ENCODE results near the gene FAM167B.
"Not testable (repeated sequence)": the region's sequence is repeated elsewhere in the genome, so short reads cannot be mapped to it uniquely, and the experiment has no call there.

The FAM167B gene

GRCh38 chr1:32256473-32257226, 9.6 kb downstream of the FAM167B start:
- H3K4me2 ChIP-seq (ENCODE audit: insufficient read depth, low read length), result no peak overlapping the region
- ATAC-seq (ENCODE audit: insufficient read depth, low read depth), result no peak
- H3K79me2 ChIP-seq (ENCODE audit: insufficient read depth, low read length), result peaks cover 97% of the 10 kb centered on the region

DNA sequence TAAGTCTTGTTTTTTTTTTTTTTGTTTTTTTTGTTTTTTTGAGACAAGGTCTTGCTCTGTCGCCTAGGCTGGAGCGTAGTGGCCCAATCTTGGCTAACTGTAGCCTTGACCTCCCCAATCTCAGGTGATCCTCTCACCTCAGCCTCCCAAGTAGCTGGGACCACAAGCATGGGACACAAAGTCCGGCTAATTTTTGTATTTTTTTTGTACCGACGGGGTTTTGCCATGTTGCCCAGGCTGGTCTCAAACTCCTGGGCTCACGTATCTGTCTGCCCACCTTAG, 10.1 kb downstream of the FAM167B start:
- Histone ChIP-seq H3K4me2 (ENCODE audit: insufficient read depth, low read length) (no peak overlapping the region), H3K4me1 (ENCODE audit: insufficient read depth, low read length) (peaks cover 39% of the 10 kb centered on the region), H3K36me3 (ENCODE audit: insufficient read depth, low read length) (peaks cover 10% of the 10 kb centered on the region; the same call in 1 of the 2 replicates), H3K27me3 (ENCODE audit: insufficient read depth, low read length, poor library complexity) (no peaks in the 10 kb centered on the region), H4K20me1 (ENCODE audit: insufficient read depth, low read length) (no peaks in the 10 kb centered on the region), H3K27ac (ENCODE audit: low read length) (no peak overlapping the region), H3K9ac (ENCODE audit: low read depth, low read length) (no peak overlapping the region), H3K9me3 (ENCODE audit: insufficient read depth, low read length, severe bottlenecking) (no peaks in the 10 kb centered on the region), H2AFZ (ENCODE audit: low read depth, low read length) (no peak overlapping the region), H3K4me3 (ENCODE audit: low read depth in 1 of 2, low read length in 2 of 2) (no peak overlapping the region), H3K79me2 (ENCODE audit: insufficient read depth, low read length) (peaks cover 95% of the 10 kb centered on the region)
- DNase-seq, result no peak
- TF ChIP-seq, protein P1, sequence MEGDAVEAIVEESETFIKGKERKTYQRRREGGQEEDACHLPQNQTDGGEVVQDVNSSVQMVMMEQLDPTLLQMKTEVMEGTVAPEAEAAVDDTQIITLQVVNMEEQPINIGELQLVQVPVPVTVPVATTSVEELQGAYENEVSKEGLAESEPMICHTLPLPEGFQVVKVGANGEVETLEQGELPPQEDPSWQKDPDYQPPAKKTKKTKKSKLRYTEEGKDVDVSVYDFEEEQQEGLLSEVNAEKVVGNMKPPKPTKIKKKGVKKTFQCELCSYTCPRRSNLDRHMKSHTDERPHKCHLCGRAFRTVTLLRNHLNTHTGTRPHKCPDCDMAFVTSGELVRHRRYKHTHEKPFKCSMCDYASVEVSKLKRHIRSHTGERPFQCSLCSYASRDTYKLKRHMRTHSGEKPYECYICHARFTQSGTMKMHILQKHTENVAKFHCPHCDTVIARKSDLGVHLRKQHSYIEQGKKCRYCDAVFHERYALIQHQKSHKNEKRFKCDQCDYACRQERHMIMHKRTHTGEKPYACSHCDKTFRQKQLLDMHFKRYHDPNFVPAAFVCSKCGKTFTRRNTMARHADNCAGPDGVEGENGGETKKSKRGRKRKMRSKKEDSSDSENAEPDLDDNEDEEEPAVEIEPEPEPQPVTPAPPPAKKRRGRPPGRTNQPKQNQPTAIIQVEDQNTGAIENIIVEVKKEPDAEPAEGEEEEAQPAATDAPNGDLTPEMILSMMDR (IDR thresholded peaks at IDR 0.05; ENCODE audit: borderline replicate concordance, extremely low read depth, low read length, poor library complexity, severe bottlenecking), result no peak
- no peak for TF ChIP-seq EZH2 (IDR thresholded peaks at IDR 0.05; ENCODE audit: borderline replicate concordance, low read depth, low read length, severe bottlenecking)
- no peak for ATAC-seq (ENCODE audit: insufficient read depth, low read depth)

More at GRCh38 chr1:32256473-32257226, 9.6 kb downstream of the FAM167B start:
- Histone ChIP-seq H3K27me3 (ENCODE audit: insufficient read depth, low read length, poor library complexity) (no peaks in the 10 kb centered on the region), H2AFZ (ENCODE audit: low read depth, low read length) (no peak overlapping the region), H3K36me3 (ENCODE audit: insufficient read depth, low read length) (peaks cover 10% of the 10 kb centered on the region; the same call in 1 of the 2 replicates), H3K9ac (ENCODE audit: low read depth, low read length) (no peak overlapping the region), H4K20me1 (ENCODE audit: insufficient read depth, low read length) (no peaks in the 10 kb centered on the region), H3K4me1 (ENCODE audit: insufficient read depth, low read length) (peaks cover 44% of the 10 kb centered on the region), H3K4me3 (ENCODE audit: low read depth in 1 of 2, low read length in 2 of 2) (no peak overlapping the region), H3K27ac (ENCODE audit: low read length) (no peak overlapping the region), H3K9me3 (ENCODE audit: insufficient read depth, low read length, severe bottlenecking) (no peaks in the 10 kb centered on the region)
- no peak for DNase-seq
- TF ChIP-seq, protein P1 (IDR thresholded peaks at IDR 0.05; ENCODE audit: borderline replicate concordance, extremely low read depth, low read length, poor library complexity, severe bottlenecking), result no peak
- TF ChIP-seq EZH2 (IDR thresholded peaks at IDR 0.05; ENCODE audit: borderline replicate concordance, low read depth, low read length, severe bottlenecking), result no peak

DNA sequence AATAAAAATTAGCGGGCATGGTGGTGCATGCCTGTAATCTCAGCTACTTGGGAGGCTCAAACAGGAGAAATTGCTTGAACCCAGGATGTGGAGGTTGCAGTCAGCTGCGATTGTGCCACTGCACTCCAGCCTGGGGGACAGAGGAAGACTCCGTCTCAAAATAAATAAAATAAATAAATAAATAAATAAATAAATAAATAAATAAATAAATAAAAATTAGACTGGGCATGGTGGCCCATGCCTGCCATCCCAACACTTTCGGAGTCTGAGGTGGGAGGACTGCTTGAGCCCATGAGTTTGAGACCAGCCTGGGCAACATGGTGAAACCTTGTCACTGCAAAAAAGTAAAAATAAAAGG, 16.2 kb downstream of the FAM167B start:
- Histone ChIP-seq H3K4me1 (ENCODE audit: insufficient read depth, low read length) (peaks cover 21% of the 10 kb centered on the region), H3K79me2 (ENCODE audit: insufficient read depth, low read length) (peaks cover 78% of the 10 kb centered on the region)
- ATAC-seq (ENCODE audit: insufficient read depth, low read depth); H2AFZ ChIP-seq (ENCODE audit: low read depth, low read length); H3K4me2 ChIP-seq (ENCODE audit: insufficient read depth, low read length); H4K20me1 ChIP-seq (ENCODE audit: insufficient read depth, low read length); H3K36me3 ChIP-seq (ENCODE audit: insufficient read depth, low read length); DNase-seq; H3K4me3 ChIP-seq (ENCODE audit: low read depth in 1 of 2, low read length in 2 of 2); H3K27ac ChIP-seq (ENCODE audit: low read length); H3K9ac ChIP-seq (ENCODE audit: low read depth, low read length); H3K27me3 ChIP-seq (ENCODE audit: insufficient read depth, low read length, poor library complexity); H3K9me3 ChIP-seq (ENCODE audit: insufficient read depth, low read length, severe bottlenecking): not testable (repeated sequence)

DNA sequence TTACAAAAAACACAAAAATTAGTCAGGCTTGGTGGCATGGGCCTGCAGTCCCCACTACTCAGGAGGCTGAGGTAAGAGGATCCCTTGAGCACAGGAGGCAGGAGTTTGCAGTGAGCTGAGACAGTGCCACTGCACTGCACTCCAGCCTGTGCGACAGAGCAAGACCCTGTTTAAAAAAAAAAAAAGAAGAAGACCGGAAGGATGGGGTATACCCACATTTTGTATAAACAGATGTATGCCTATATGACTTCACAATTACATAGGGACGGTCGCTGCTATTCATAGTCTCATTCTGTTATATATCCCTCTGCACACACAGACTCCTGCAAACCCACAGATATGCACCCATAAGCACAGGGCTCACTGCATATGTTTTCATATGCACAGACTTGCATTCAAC, 16.7 kb downstream of the FAM167B start:
- Histone ChIP-seq H3K27ac (ENCODE audit: low read length) (no peak overlapping the region), H3K79me2 (ENCODE audit: insufficient read depth, low read length) (peaks cover 74% of the 10 kb centered on the region), H3K4me2 (ENCODE audit: insufficient read depth, low read length) (no peak overlapping the region), H2AFZ (ENCODE audit: low read depth, low read length) (no peak overlapping the region), H3K9me3 (ENCODE audit: insufficient read depth, low read length, severe bottlenecking) (no peaks in the 10 kb centered on the region), H3K4me3 (ENCODE audit: low read depth in 1 of 2, low read length in 2 of 2) (no peak overlapping the region), H4K20me1 (ENCODE audit: insufficient read depth, low read length) (peaks cover 7% of the 10 kb centered on the region; the same call in 1 of the 2 replicates), H3K4me1 (ENCODE audit: insufficient read depth, low read length) (peaks cover 21% of the 10 kb centered on the region), H3K9ac (ENCODE audit: low read depth, low read length) (no peak overlapping the region), H3K27me3 (ENCODE audit: insufficient read depth, low read length, poor library complexity) (no peaks in the 10 kb centered on the region), H3K36me3 (ENCODE audit: insufficient read depth, low read length) (peaks cover 6% of the 10 kb centered on the region; the same call in 1 of the 2 replicates)
- ATAC-seq (ENCODE audit: insufficient read depth, low read depth), result peak; percentile 60
- TF ChIP-seq, protein P1 (IDR thresholded peaks at IDR 0.05; ENCODE audit: borderline replicate concordance, extremely low read depth, low read length, poor library complexity, severe bottlenecking), result no peak
- TF ChIP-seq EZH2 (IDR thresholded peaks at IDR 0.05; ENCODE audit: borderline replicate concordance, low read depth, low read length, severe bottlenecking), result no peak
- DNase-seq, result peak; percentile 28

Data from DND-41 (cell line).